Mesothelial cell of epicardium (in vitro differentiated cells): ENCODE measurements around the gene PJVK. TPM values are rescaled to one million over a fixed set of nuclear protein-coding genes. Genes with fewer than 3 reads are reported as not detected.
A peak's percentile ranks its signal among the peaks of the same experiment; 100 is the strongest.

Experiments used
- DNase-seq, 2 experiments: peaks; one replicate each; pipeline ENCODE4 v3.0.0; 2021; ENCODE audit warnings: low spot score in 2 of 2; ENCODE audit not compliant: unreplicated experiment in 2 of 2
- H3K27ac Mint-ChIP-seq: 2 replicates; pipeline ENCODE4 v1.8.0; 2021; ENCODE audit warnings: mixed read lengths
- H3K27me3 Mint-ChIP-seq: 2 replicates; pipeline ENCODE4 v1.8.0; 2021; ENCODE audit warnings: low read depth, mixed read lengths
- H3K36me3 Mint-ChIP-seq: 2 replicates; pipeline ENCODE4 v1.8.0; 2021; ENCODE audit warnings: mixed read lengths
- H3K4me1 Mint-ChIP-seq: 2 replicates; pipeline ENCODE4 v1.8.0; 2021; ENCODE audit warnings: mixed read lengths
- H3K4me3 Mint-ChIP-seq: 2 replicates; pipeline ENCODE4 v1.8.0; 2021; ENCODE audit warnings: mild to moderate bottlenecking, moderate library complexity, mixed read lengths
- H3K9me3 Mint-ChIP-seq: 2 replicates; pipeline ENCODE4 v1.8.0; 2021; ENCODE audit warnings: mixed read lengths
- CTCF ChIP-seq: fragments of 200-600 bp; sonication (generic); IDR thresholded peaks from one replicate; pipeline ENCODE4 v1.5.0; 2021; ENCODE audit warnings: antibody characterized with exemption; ENCODE audit not compliant: unreplicated experiment
- total RNA-seq: library from RNA; stranded (reverse); gene quantifications from 3 replicates; pipeline ENCODE4 v1.2.1, GENCODE V29; 2021

The PJVK gene
- total RNA-seq, 1 donor from 2014 or later = 12.2 TPM

- H3K4me1 Mint-ChIP-seq = peaks cover 35% of the 10 kb centered on the region
- TF ChIP-seq CTCF = no peak
Observed at GRCh38 chr2:178448968-178449661, 2.1 kb upstream of the PJVK start.

DNA sequence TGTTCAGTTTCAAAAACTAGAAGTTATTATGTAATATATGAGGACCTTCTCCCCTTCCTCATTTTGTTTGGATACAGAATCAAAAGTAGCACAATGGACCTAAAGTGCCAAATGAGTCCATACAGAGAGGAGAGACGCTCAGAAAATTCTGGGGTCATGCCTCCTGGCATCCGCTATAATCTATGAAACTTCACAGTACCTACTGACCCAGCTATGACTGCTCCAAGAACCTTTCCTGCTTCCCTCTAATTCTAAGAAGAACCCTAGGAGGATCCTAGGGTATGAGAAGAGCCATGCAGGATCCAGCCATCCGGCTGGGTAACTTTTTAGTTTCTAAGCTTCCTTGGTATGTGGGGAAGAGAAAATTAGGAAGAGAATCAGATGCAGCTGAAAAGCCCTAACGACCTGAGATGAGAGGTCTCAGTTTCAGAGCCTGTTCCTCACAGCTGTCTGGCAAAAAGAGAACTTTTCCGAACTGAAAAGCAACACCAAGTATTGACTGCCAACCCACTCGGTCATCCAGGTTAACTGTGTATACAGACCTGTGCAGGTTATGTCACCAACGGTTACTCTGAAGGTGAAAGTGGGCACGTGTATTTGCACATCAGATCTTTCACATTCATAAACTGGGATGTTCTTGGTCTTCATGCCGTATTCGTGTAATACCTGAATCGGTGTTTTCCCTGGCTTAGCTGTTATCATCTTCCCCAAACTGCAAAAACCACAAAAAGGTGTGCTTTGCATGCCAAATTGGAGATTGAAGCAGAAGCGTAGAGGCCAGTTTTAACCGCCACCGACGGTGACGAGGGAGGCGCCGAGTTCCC is 1.3 kb upstream of the PJVK start:
- peak overlapping the region; percentile 95 for H3K27ac Mint-ChIP-seq
- no peak for TF ChIP-seq CTCF
- peaks cover 26% of the 10 kb centered on the region for H3K36me3 Mint-ChIP-seq

More at GRCh38 chr2:178448968-178449661, 2.1 kb upstream of the PJVK start:
- Mint-ChIP-seq H3K27ac (peak overlapping the region; percentile 95), H3K36me3 (peaks cover 28% of the 10 kb centered on the region), H3K4me3 (peak overlapping the region; percentile 83), H3K27me3 (no peaks in the 10 kb centered on the region), H3K9me3 (no peaks in the 10 kb centered on the region)
- DNase-seq = no peak

GRCh38 chr2:178450524-178450773 is 729 bp upstream of the PJVK start:
- H3K36me3 Mint-ChIP-seq = peaks cover 21% of the 10 kb centered on the region
- peak overlapping the region; percentile 95 for H3K27ac Mint-ChIP-seq
- peaks cover 5% of the 10 kb centered on the region for H3K9me3 Mint-ChIP-seq
- DNase-seq = no peak
- TF ChIP-seq CTCF = no peak
- peak overlapping the region; percentile 83 for H3K4me3 Mint-ChIP-seq
- H3K27me3 Mint-ChIP-seq = no peaks in the 10 kb centered on the region
- peaks cover 35% of the 10 kb centered on the region for H3K4me1 Mint-ChIP-seq

More for the DNA sequence above, 1.3 kb upstream of the PJVK start:
- no peak for DNase-seq
- H3K27me3 Mint-ChIP-seq = no peaks in the 10 kb centered on the region
- H3K4me3 Mint-ChIP-seq = peak overlapping the region; percentile 83
- H3K9me3 Mint-ChIP-seq = peaks cover 5% of the 10 kb centered on the region
- H3K4me1 Mint-ChIP-seq = peaks cover 35% of the 10 kb centered on the region

DNA sequence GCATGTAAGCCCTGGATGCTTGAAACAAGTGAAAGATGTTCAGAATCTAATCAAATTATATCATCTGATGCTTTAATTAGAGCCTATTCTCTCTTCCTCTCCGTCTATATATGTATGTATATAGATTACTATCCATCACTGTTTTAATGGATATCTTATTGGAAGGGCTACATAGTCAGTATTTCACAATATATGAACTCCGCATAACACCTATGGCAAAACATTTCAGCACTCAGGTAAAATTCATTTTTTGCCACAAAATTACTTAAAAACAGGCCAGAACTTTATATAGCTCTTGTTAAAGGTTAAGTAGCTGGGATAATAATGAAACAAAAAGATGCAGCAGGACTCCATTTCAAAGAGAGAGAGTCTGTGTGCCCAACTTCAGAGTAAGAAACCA is 1.2 kb downstream of the PJVK start:
- peaks cover 35% of the 10 kb centered on the region for H3K4me1 Mint-ChIP-seq
- DNase-seq = no peak
- peaks cover 5% of the 10 kb centered on the region for H3K9me3 Mint-ChIP-seq
- TF ChIP-seq CTCF = no peak
- peaks cover 14% of the 10 kb centered on the region for H3K36me3 Mint-ChIP-seq
- H3K27ac Mint-ChIP-seq = peak overlapping the region; percentile 100
- H3K27me3 Mint-ChIP-seq = no peaks in the 10 kb centered on the region
- peak overlapping the region; percentile 87 for H3K4me3 Mint-ChIP-seq

GRCh38 chr2:178452870-178453269 is 1.7 kb downstream of the PJVK start:
- Mint-ChIP-seq H3K4me3 (no peak overlapping the region), H3K9me3 (peaks cover 5% of the 10 kb centered on the region), H3K36me3 (peaks cover 11% of the 10 kb centered on the region), H3K27ac (no peak overlapping the region), H3K27me3 (no peaks in the 10 kb centered on the region), H3K4me1 (peaks cover 34% of the 10 kb centered on the region)
- DNase-seq = no peak
- no peak for TF ChIP-seq CTCF
